GM12892 (cell line): ENCODE data around the gene BCL2L2.

Experiments
- POLR2A ChIP-seq: IDR thresholded peaks from 2 replicates; pipeline ENCODE4 v1.6.1; 2011; ENCODE audit warnings: low read depth, low read length, control low read depth
- POLR2AphosphoS5 ChIP-seq: IDR thresholded peaks from 2 replicates; pipeline ENCODE4 v1.6.1; 2011; ENCODE audit warnings: low read depth, low read length, control low read depth

GRCh38 chr14:23286020-23286901 lies 20.4 kb upstream of the BCL2L2 start, which contains the start of gene HOMEZ:
- TF ChIP-seq POLR2A (peak; percentile 61), POLR2AphosphoS5 (0 out of 2 replicates have a peak, but pooled peaks have one; percentile 10)
